GM12873 (cell line): Measurements from ENCODE around the gene XYLB.

Experiments
- CTCF ChIP-seq: IDR thresholded peaks from 2 replicates; pipeline ENCODE4 v1.5.1; 2012; ENCODE audit warnings: low read depth, mild to moderate bottlenecking, moderate library complexity, low read length, control low read depth; ENCODE audit not compliant: insufficient read depth; ENCODE audit errors: missing control alignments

Gene XYLB

GRCh38 chr3:38460377-38461270, 114.0 kb downstream of the XYLB start:
- TF ChIP-seq CTCF: no peak
